ENCODE results near the gene FGFR3.

DNA sequence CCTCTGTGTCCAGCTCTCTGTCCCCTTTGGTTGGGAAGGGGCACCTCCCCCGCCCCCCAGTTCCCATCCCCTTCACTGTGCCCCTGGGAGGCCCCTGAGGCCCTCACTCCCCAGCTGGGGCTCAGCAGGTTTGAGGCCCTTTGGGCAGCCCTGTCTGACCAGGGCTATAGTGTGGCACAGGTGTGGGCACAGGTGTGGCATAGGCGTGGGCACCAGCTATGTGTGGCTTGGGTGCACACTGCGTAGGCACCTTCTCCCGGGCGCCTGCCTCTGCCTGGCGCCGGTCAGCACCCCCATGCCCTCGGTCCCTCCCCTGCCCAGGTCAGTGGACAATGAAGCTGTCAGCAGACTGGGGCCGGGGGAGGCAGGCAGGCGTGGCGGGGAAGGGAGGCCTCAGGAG lies 7.5 kb upstream of the FGFR3 start:
- TF ChIP-seq, protein P1, sequence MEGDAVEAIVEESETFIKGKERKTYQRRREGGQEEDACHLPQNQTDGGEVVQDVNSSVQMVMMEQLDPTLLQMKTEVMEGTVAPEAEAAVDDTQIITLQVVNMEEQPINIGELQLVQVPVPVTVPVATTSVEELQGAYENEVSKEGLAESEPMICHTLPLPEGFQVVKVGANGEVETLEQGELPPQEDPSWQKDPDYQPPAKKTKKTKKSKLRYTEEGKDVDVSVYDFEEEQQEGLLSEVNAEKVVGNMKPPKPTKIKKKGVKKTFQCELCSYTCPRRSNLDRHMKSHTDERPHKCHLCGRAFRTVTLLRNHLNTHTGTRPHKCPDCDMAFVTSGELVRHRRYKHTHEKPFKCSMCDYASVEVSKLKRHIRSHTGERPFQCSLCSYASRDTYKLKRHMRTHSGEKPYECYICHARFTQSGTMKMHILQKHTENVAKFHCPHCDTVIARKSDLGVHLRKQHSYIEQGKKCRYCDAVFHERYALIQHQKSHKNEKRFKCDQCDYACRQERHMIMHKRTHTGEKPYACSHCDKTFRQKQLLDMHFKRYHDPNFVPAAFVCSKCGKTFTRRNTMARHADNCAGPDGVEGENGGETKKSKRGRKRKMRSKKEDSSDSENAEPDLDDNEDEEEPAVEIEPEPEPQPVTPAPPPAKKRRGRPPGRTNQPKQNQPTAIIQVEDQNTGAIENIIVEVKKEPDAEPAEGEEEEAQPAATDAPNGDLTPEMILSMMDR (IDR thresholded peaks at IDR 0.05), result no peak
- TF ChIP-seq POLR2A (IDR thresholded peaks at IDR 0.05) (no peak), POLR2AphosphoS5 (IDR thresholded peaks at IDR 0.05) (no peak)
